Neural cell (in vitro differentiated cells): ENCODE measurements around the gene REXO5. TPM values are rescaled to one million over a fixed set of nuclear protein-coding genes. Genes with fewer than 3 reads are reported as not detected.

Source experiments
- H2AFZ ChIP-seq: fragments of 200-600, 300-800 bp; sonication (generic), shearing (Covaris generic); 2 replicates; pipeline ENCODE4 v1.6.0; 2014; ENCODE audit warnings: low read depth, mild to moderate bottlenecking, antibody characterized with exemption, low read length, moderate library complexity
- H3F3A ChIP-seq: fragments of 200-600 bp; shearing (Covaris generic); 2 replicates; pipeline ENCODE4 v1.6.1; 2016; ENCODE audit warnings: mild to moderate bottlenecking, moderate library complexity, mixed read lengths, antibody characterized with exemption, low read length; ENCODE audit not compliant: insufficient read depth, poor library complexity, severe bottlenecking
- H3K27ac ChIP-seq: fragments of 200-600, 300-800 bp; sonication (generic), shearing (Covaris generic); 2 replicates; pipeline ENCODE4 v1.5.1; 2014; ENCODE audit warnings: mild to moderate bottlenecking, low read length, moderate library complexity
- H3K27me3 ChIP-seq: fragments of 300-800, 200-600 bp; sonication (generic), shearing (Covaris generic); 2 replicates; pipeline ENCODE4 v1.6.0; 2014; ENCODE audit warnings: mild to moderate bottlenecking, low read depth, low read length, moderate library complexity; ENCODE audit not compliant: insufficient read depth
- H3K36me3 ChIP-seq: fragments of 300-800, 200-600 bp; sonication (generic), shearing (Covaris generic); 2 replicates; pipeline ENCODE4 v1.5.1; 2014; ENCODE audit warnings: mild to moderate bottlenecking, antibody characterized with exemption, low read length, moderate library complexity; ENCODE audit not compliant: insufficient read depth
- H3K4me2 ChIP-seq: fragments of 300-800, 200-600 bp; sonication (generic), shearing (Covaris generic); 2 replicates; pipeline ENCODE4 v1.6.0; 2014; ENCODE audit warnings: mild to moderate bottlenecking, low read length
- H3K4me3 ChIP-seq: fragments of 300-800, 200-600 bp; sonication (generic), shearing (Covaris generic); 2 replicates; pipeline ENCODE4 v1.5.1; 2014; ENCODE audit warnings: mild to moderate bottlenecking, low read length, moderate library complexity
- H3K79me2 ChIP-seq: fragments of 200-600 bp; shearing (Covaris generic); replicated peaks from 2 replicates; pipeline ENCODE4 v1.6.0; 2014; ENCODE audit warnings: mild to moderate bottlenecking, low read length, moderate library complexity; ENCODE audit not compliant: insufficient read depth
- H3K9ac ChIP-seq: fragments of 300-800, 200-600 bp; sonication (generic), shearing (Covaris generic); 2 replicates; pipeline ENCODE4 v1.6.1; 2016; ENCODE audit warnings: mild to moderate bottlenecking, low read length, mixed read lengths
- H3K9me2 ChIP-seq: fragments of 200-600 bp; shearing (Covaris generic); 2 replicates; pipeline ENCODE4 v1.6.1; 2016; ENCODE audit warnings: mild to moderate bottlenecking, low read length, mixed read lengths; ENCODE audit not compliant: insufficient read depth
- H3K9me3 ChIP-seq: fragments of 200-600, 300-800 bp; sonication (generic), shearing (Covaris generic); 2 replicates; pipeline ENCODE4 v1.6.1; 2016; ENCODE audit warnings: mild to moderate bottlenecking, mixed run types, low read length, moderate library complexity, mixed read lengths
- H4K20me1 ChIP-seq: fragments of 200-600 bp; shearing (Covaris generic); 2 replicates; pipeline ENCODE4 v1.6.1; 2016; ENCODE audit warnings: mild to moderate bottlenecking, mixed run types; ENCODE audit not compliant: insufficient read depth
- CTCF ChIP-seq: fragments of 450-650 bp; IDR thresholded peaks from 2 replicates; pipeline ENCODE4 v1.5.1; 2014; ENCODE audit warnings: antibody characterized with exemption, mild to moderate bottlenecking, moderate library complexity; ENCODE audit not compliant: poor library complexity, severe bottlenecking
- EP300 ChIP-seq: fragments of 450-650 bp; conservative IDR thresholded peaks from 2 replicates; pipeline ENCODE4 v1.6.1; 2014; ENCODE audit warnings: antibody characterized with exemption, mild to moderate bottlenecking, moderate library complexity; ENCODE audit not compliant: poor library complexity, severe bottlenecking
- EZH2 ChIP-seq: fragments of 200-600, 300-800 bp; shearing (Covaris generic), sonication (generic); IDR thresholded peaks from 2 replicates; pipeline ENCODE4 v1.6.1; 2014; ENCODE audit warnings: antibody characterized with exemption, low read length, borderline replicate concordance, mild to moderate bottlenecking; ENCODE audit not compliant: insufficient read depth, poor library complexity, severe bottlenecking
- MXI1 ChIP-seq: fragments of 450-650 bp; conservative IDR thresholded peaks from 2 replicates; pipeline ENCODE4 v1.6.1; 2014; ENCODE audit warnings: antibody characterized with exemption, mild to moderate bottlenecking; ENCODE audit not compliant: poor library complexity, severe bottlenecking
- POLR2AphosphoS5 ChIP-seq: IDR thresholded peaks from 2 replicates; pipeline ENCODE4 v1.6.1; 2012
- RAD21 ChIP-seq: fragments of 450-650 bp; conservative IDR thresholded peaks from 2 replicates; pipeline ENCODE4 v1.6.1; 2014; ENCODE audit warnings: antibody characterized with exemption, mild to moderate bottlenecking, moderate library complexity
- SMC3 ChIP-seq: fragments of 450-650 bp; conservative IDR thresholded peaks from 2 replicates; pipeline ENCODE4 v1.6.1; 2014; ENCODE audit warnings: antibody characterized with exemption, mild to moderate bottlenecking, moderate library complexity; ENCODE audit not compliant: poor library complexity
- TAF1 ChIP-seq: IDR thresholded peaks from 2 replicates; pipeline ENCODE4 v1.6.1; 2012; ENCODE audit warnings: low read depth
- polyA plus RNA-seq: library from polyadenylated mRNA; depleted of rRNA; stranded (reverse); fragments of >200 nt; gene quantifications from 2 replicates; pipeline ENCODE4 v1.2.3, GENCODE V29; 2014
- TF ChIP-seq, protein P1 (sequence below): IDR thresholded peaks from 2 replicates; pipeline ENCODE4 v1.6.1; 2012; ENCODE audit warnings: borderline replicate concordance

Gene REXO5
- polyA plus RNA-seq, 1 donor from 2014 or later, result 11.2 TPM

- H2AFZ ChIP-seq, result no peak overlapping the region
- no peak for TF ChIP-seq SMC3
- TF ChIP-seq MXI1, result no peak
- TF ChIP-seq POLR2AphosphoS5, result no peak
- TF ChIP-seq RAD21, result no peak
- no peak overlapping the region for H3K27ac ChIP-seq
- H3K27me3 ChIP-seq, result no peaks in the 10 kb centered on the region
- no peaks in the 10 kb centered on the region for H4K20me1 ChIP-seq
- no peak overlapping the region for H3K4me2 ChIP-seq
- no peaks in the 10 kb centered on the region for H3K9me3 ChIP-seq
- no peaks in the 10 kb centered on the region for H3K36me3 ChIP-seq
- no peaks in the 10 kb centered on the region for H3F3A ChIP-seq
- H3K9ac ChIP-seq, result no peak overlapping the region
- no peaks in the 10 kb centered on the region for H3K79me2 ChIP-seq
- H3K9me2 ChIP-seq, result no peaks in the 10 kb centered on the region
- no peak overlapping the region for H3K4me3 ChIP-seq
These were observed 38.3 kb downstream of the REXO5 start for GRCh38 chr16:20844588-20844987.

GRCh38 chr16:20846030-20846429 is 39.7 kb downstream of the REXO5 start:
- Histone ChIP-seq H3K79me2 (no peaks in the 10 kb centered on the region), H3K9ac (no peak overlapping the region), H3K27me3 (no peaks in the 10 kb centered on the region), H3K36me3 (no peaks in the 10 kb centered on the region), H3F3A (no peaks in the 10 kb centered on the region), H3K9me2 (no peaks in the 10 kb centered on the region), H3K9me3 (no peaks in the 10 kb centered on the region), H2AFZ (no peak overlapping the region), H3K4me2 (no peak overlapping the region), H4K20me1 (no peaks in the 10 kb centered on the region), H3K4me3 (no peak overlapping the region), H3K27ac (no peak overlapping the region)
- TF ChIP-seq, protein P1, sequence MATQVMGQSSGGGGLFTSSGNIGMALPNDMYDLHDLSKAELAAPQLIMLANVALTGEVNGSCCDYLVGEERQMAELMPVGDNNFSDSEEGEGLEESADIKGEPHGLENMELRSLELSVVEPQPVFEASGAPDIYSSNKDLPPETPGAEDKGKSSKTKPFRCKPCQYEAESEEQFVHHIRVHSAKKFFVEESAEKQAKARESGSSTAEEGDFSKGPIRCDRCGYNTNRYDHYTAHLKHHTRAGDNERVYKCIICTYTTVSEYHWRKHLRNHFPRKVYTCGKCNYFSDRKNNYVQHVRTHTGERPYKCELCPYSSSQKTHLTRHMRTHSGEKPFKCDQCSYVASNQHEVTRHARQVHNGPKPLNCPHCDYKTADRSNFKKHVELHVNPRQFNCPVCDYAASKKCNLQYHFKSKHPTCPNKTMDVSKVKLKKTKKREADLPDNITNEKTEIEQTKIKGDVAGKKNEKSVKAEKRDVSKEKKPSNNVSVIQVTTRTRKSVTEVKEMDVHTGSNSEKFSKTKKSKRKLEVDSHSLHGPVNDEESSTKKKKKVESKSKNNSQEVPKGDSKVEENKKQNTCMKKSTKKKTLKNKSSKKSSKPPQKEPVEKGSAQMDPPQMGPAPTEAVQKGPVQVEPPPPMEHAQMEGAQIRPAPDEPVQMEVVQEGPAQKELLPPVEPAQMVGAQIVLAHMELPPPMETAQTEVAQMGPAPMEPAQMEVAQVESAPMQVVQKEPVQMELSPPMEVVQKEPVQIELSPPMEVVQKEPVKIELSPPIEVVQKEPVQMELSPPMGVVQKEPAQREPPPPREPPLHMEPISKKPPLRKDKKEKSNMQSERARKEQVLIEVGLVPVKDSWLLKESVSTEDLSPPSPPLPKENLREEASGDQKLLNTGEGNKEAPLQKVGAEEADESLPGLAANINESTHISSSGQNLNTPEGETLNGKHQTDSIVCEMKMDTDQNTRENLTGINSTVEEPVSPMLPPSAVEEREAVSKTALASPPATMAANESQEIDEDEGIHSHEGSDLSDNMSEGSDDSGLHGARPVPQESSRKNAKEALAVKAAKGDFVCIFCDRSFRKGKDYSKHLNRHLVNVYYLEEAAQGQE, result no peak
- no peak for TF ChIP-seq MXI1
- no peak for TF ChIP-seq POLR2AphosphoS5
- no peak for TF ChIP-seq SMC3
- no peak for TF ChIP-seq CTCF
- TF ChIP-seq RAD21, result no peak
- TF ChIP-seq EP300, result no peak
- TF ChIP-seq TAF1, result no peak
- no peak for TF ChIP-seq EZH2

GRCh38 chr16:20846551-20846950 is 40.2 kb downstream of the REXO5 start:
- Histone ChIP-seq H3F3A (no peaks in the 10 kb centered on the region), H3K9ac (no peak overlapping the region), H3K79me2 (no peaks in the 10 kb centered on the region)

More at GRCh38 chr16:20846551-20846950, 40.2 kb downstream of the REXO5 start:
- no peak overlapping the region for H3K4me3 ChIP-seq
- no peak overlapping the region for H3K27ac ChIP-seq
- no peaks in the 10 kb centered on the region for H3K9me3 ChIP-seq
- no peaks in the 10 kb centered on the region for H3K27me3 ChIP-seq
- H3K4me2 ChIP-seq, result no peak overlapping the region
- no peaks in the 10 kb centered on the region for H3K36me3 ChIP-seq
- TF ChIP-seq EP300 (no peak), EZH2 (no peak), TAF1 (no peak), CTCF (no peak), MXI1 (no peak), RAD21 (no peak), SMC3 (no peak), POLR2AphosphoS5 (no peak)
- TF ChIP-seq, protein P1, result no peak
- no peak overlapping the region for H2AFZ ChIP-seq
- H4K20me1 ChIP-seq, result no peaks in the 10 kb centered on the region
- H3K9me2 ChIP-seq, result no peaks in the 10 kb centered on the region
